ENCODE data around the gene CCDC9B.

CCDC9B gene

GRCh38 chr15:40340038-40340739 is 550 bp downstream of the CCDC9B start:
- Histone ChIP-seq H3K27me3 (ENCODE audit: insufficient read depth, low read length) (peaks cover 9% of the 10 kb centered on the region; the same call in 1 of the 2 replicates), H3K9me3 (ENCODE audit: insufficient read depth, low read depth, low read length) (no peaks in the 10 kb centered on the region), H3K27ac (ENCODE audit: low read length) (no peak overlapping the region), H3K9ac (ENCODE audit: low read depth, low read length) (peak overlapping the region; percentile 32; the same call in 1 of the 2 replicates), H3K4me1 (ENCODE audit: insufficient read depth, low read length) (peaks cover 7% of the 10 kb centered on the region; the same call in 1 of the 2 replicates), H3K4me3 (ENCODE audit: low read length) (no peak overlapping the region), H3K36me3 (ENCODE audit: insufficient read depth, low read depth, low read length) (no peaks in the 10 kb centered on the region)

GRCh38 chr15:40339621-40339945 is 1.2 kb downstream of the CCDC9B start:
- H3K27ac ChIP-seq (ENCODE audit: low read length): no peak overlapping the region
- H3K27me3 ChIP-seq (ENCODE audit: insufficient read depth, low read length): peaks cover 9% of the 10 kb centered on the region; the same call in 1 of the 2 replicates
- H3K4me1 ChIP-seq (ENCODE audit: insufficient read depth, low read length): peaks cover 7% of the 10 kb centered on the region; the same call in 1 of the 2 replicates
- H3K9ac ChIP-seq (ENCODE audit: low read depth, low read length): no peak overlapping the region
- H3K9me3 ChIP-seq (ENCODE audit: insufficient read depth, low read depth, low read length): no peaks in the 10 kb centered on the region
- H3K4me3 ChIP-seq (ENCODE audit: low read length): no peak overlapping the region
- H3K36me3 ChIP-seq (ENCODE audit: insufficient read depth, low read depth, low read length): no peaks in the 10 kb centered on the region

GRCh38 chr15:40338921-40339620 is 1.7 kb downstream of the CCDC9B start:
- H3K36me3 ChIP-seq (ENCODE audit: insufficient read depth, low read depth, low read length): no peaks in the 10 kb centered on the region
- no peak overlapping the region for H3K27ac ChIP-seq (ENCODE audit: low read length)
- peaks cover 9% of the 10 kb centered on the region; the same call in 1 of the 2 replicates for H3K27me3 ChIP-seq (ENCODE audit: insufficient read depth, low read length)
- H3K4me1 ChIP-seq (ENCODE audit: insufficient read depth, low read length): peaks cover 7% of the 10 kb centered on the region; the same call in 1 of the 2 replicates
- H3K9ac ChIP-seq (ENCODE audit: low read depth, low read length): no peak overlapping the region
- H3K9me3 ChIP-seq (ENCODE audit: insufficient read depth, low read depth, low read length): no peaks in the 10 kb centered on the region
- no peak overlapping the region for H3K4me3 ChIP-seq (ENCODE audit: low read length)

GRCh38 chr15:40338041-40338657 is 2.6 kb downstream of the CCDC9B start:
- Histone ChIP-seq H3K9me3 (ENCODE audit: insufficient read depth, low read depth, low read length) (no peaks in the 10 kb centered on the region), H3K4me1 (ENCODE audit: insufficient read depth, low read length) (peaks cover 10% of the 10 kb centered on the region; the same call in 1 of the 2 replicates), H3K27ac (ENCODE audit: low read length) (no peak overlapping the region), H3K9ac (ENCODE audit: low read depth, low read length) (no peak overlapping the region), H3K36me3 (ENCODE audit: insufficient read depth, low read depth, low read length) (no peaks in the 10 kb centered on the region), H3K27me3 (ENCODE audit: insufficient read depth, low read length) (peaks cover 9% of the 10 kb centered on the region; the same call in 1 of the 2 replicates), H3K4me3 (ENCODE audit: low read length) (no peak overlapping the region)

- no peaks in the 10 kb centered on the region for H3K36me3 ChIP-seq (ENCODE audit: insufficient read depth, low read depth, low read length)
- no peak overlapping the region for H3K4me3 ChIP-seq (ENCODE audit: low read length)
- no peak overlapping the region for H3K9ac ChIP-seq (ENCODE audit: low read depth, low read length)
- H3K4me1 ChIP-seq (ENCODE audit: insufficient read depth, low read length): peaks cover 10% of the 10 kb centered on the region; the same call in 1 of the 2 replicates
- H3K27ac ChIP-seq (ENCODE audit: low read length): no peak overlapping the region
- peaks cover 9% of the 10 kb centered on the region; the same call in 1 of the 2 replicates for H3K27me3 ChIP-seq (ENCODE audit: insufficient read depth, low read length)
- H3K9me3 ChIP-seq (ENCODE audit: insufficient read depth, low read depth, low read length): no peaks in the 10 kb centered on the region
These were observed 3.1 kb downstream of the CCDC9B start for GRCh38 chr15:40337597-40337996.

- Histone ChIP-seq H3K27ac (ENCODE audit: low read length) (no peak overlapping the region), H3K36me3 (ENCODE audit: insufficient read depth, low read depth, low read length) (no peaks in the 10 kb centered on the region), H3K4me1 (ENCODE audit: insufficient read depth, low read length) (peaks cover 10% of the 10 kb centered on the region; the same call in 1 of the 2 replicates), H3K9ac (ENCODE audit: low read depth, low read length) (no peak overlapping the region), H3K4me3 (ENCODE audit: low read length) (no peak overlapping the region), H3K9me3 (ENCODE audit: insufficient read depth, low read depth, low read length) (no peaks in the 10 kb centered on the region), H3K27me3 (ENCODE audit: insufficient read depth, low read length) (peaks cover 9% of the 10 kb centered on the region; the same call in 1 of the 2 replicates)
These were observed 4.0 kb downstream of the CCDC9B start for GRCh38 chr15:40336744-40337122.

GRCh38 chr15:40335938-40336743 is 4.6 kb downstream of the CCDC9B start:
- Histone ChIP-seq H3K27ac (ENCODE audit: low read length) (no peak overlapping the region), H3K27me3 (ENCODE audit: insufficient read depth, low read length) (peaks cover 9% of the 10 kb centered on the region; the same call in 1 of the 2 replicates), H3K36me3 (ENCODE audit: insufficient read depth, low read depth, low read length) (no peaks in the 10 kb centered on the region), H3K9me3 (ENCODE audit: insufficient read depth, low read depth, low read length) (no peaks in the 10 kb centered on the region), H3K4me1 (ENCODE audit: insufficient read depth, low read length) (peaks cover 10% of the 10 kb centered on the region; the same call in 1 of the 2 replicates), H3K9ac (ENCODE audit: low read depth, low read length) (no peak overlapping the region), H3K4me3 (ENCODE audit: low read length) (no peak overlapping the region)

GRCh38 chr15:40334941-40335795 is 5.6 kb downstream of the CCDC9B start:
- Histone ChIP-seq H3K9ac (ENCODE audit: low read depth, low read length) (no peak overlapping the region), H3K27ac (ENCODE audit: low read length) (no peak overlapping the region), H3K9me3 (ENCODE audit: insufficient read depth, low read depth, low read length) (no peaks in the 10 kb centered on the region), H3K27me3 (ENCODE audit: insufficient read depth, low read length) (peaks cover 9% of the 10 kb centered on the region; the same call in 1 of the 2 replicates), H3K36me3 (ENCODE audit: insufficient read depth, low read depth, low read length) (no peaks in the 10 kb centered on the region), H3K4me1 (ENCODE audit: insufficient read depth, low read length) (peaks cover 7% of the 10 kb centered on the region; the same call in 1 of the 2 replicates), H3K4me3 (ENCODE audit: low read length) (no peak overlapping the region)

- Histone ChIP-seq H3K4me3 (ENCODE audit: low read length) (no peak overlapping the region), H3K36me3 (ENCODE audit: insufficient read depth, low read depth, low read length) (no peaks in the 10 kb centered on the region; the same call in 1 of the 2 replicates), H3K27me3 (ENCODE audit: insufficient read depth, low read length) (peaks cover 9% of the 10 kb centered on the region; the same call in 1 of the 2 replicates), H3K9ac (ENCODE audit: low read depth, low read length) (no peak overlapping the region), H3K9me3 (ENCODE audit: insufficient read depth, low read depth, low read length) (no peaks in the 10 kb centered on the region), H3K27ac (ENCODE audit: low read length) (no peak overlapping the region), H3K4me1 (ENCODE audit: insufficient read depth, low read length) (peaks cover 8% of the 10 kb centered on the region; the same call in 1 of the 2 replicates)
These were observed 6.2 kb downstream of the CCDC9B start for GRCh38 chr15:40334541-40334940.

GRCh38 chr15:40333922-40334492 is 6.7 kb downstream of the CCDC9B start:
- Histone ChIP-seq H3K27me3 (ENCODE audit: insufficient read depth, low read length) (peaks cover 9% of the 10 kb centered on the region; the same call in 1 of the 2 replicates), H3K4me1 (ENCODE audit: insufficient read depth, low read length) (peaks cover 12% of the 10 kb centered on the region), H3K9ac (ENCODE audit: low read depth, low read length) (no peak overlapping the region), H3K9me3 (ENCODE audit: insufficient read depth, low read depth, low read length) (no peaks in the 10 kb centered on the region), H3K27ac (ENCODE audit: low read length) (no peak overlapping the region), H3K36me3 (ENCODE audit: insufficient read depth, low read depth, low read length) (no peaks in the 10 kb centered on the region; the same call in 1 of the 2 replicates), H3K4me3 (ENCODE audit: low read length) (no peak overlapping the region)
